Fibroblast of peridontal ligament (primary cell): ENCODE results near the gene ARHGAP22.
A peak's percentile ranks its signal among the peaks of the same experiment; 100 is the strongest.

ENCODE experiments used
- DNase-seq: peaks from one replicate; pipeline ENCODE4 v3.0.0-alpha.2; 2010; ENCODE audit errors: extremely low read depth

Gene ARHGAP22

DNA sequence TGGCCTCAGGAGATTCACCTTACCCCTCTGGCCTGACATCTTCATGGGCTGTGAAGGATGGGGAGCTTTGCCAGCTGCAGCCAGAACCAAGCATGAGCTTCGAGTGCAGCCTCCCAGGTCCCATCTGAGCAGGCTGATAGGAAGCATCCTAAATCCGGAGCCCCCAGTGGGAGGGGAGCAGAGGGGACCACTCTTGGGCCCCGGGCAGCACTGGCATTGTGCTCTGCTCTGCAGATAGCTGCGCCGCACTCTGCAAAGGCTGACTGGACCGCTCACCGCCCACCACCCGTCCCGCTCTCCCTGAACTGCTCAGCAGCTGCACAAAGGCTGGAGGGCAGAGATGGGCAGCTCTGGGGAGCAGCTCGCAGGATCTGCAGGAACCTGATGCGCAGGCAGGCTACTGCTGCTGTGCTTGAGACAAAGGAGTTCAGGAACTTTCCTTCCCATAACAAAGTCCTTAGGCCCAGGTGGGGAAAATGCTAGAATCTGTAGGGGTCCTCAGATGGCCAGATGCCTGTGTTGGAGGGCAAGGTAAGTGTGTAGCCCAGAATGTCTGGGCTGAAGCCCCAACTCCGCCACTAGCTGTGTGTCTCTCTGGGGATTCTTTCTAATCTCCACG lies 51.8 kb downstream of the ARHGAP22 start:
- no peak for DNase-seq

DNA sequence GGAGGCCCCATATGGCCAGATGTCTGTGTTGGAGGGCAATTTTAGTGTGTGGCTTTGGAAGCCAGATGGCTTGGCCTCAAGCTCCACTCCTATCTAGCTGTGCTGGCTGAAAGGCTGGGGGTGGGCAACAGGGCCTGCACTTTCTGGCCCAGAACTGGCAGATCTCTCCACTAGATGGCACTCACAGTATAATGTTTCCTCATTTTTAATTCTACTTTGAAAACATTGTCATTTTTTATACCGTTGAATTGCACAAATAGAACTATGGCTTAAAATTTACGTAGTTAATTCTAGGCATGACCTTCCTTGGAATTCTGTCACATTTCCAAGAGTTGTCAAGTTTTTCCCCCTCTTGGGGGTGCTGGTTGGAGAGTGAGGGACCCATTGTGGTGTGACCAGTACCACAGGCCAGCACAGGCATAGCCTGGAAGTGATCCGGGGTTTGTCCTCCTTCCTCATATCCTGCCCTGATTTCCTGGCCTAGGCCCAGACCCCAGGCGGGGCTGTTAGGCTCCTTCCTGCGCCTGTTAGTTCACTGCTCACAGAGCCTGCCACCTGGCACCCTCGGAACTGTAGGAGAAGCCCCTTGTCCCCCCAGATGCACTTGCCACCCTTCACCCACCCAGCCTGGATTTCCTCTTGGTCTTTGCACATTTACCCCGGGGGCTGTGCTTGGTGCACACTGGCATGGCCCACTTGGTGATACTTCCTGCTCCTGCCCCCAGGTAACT lies 52.8 kb downstream of the ARHGAP22 start:
- DNase-seq, result peak; percentile 80

DNA sequence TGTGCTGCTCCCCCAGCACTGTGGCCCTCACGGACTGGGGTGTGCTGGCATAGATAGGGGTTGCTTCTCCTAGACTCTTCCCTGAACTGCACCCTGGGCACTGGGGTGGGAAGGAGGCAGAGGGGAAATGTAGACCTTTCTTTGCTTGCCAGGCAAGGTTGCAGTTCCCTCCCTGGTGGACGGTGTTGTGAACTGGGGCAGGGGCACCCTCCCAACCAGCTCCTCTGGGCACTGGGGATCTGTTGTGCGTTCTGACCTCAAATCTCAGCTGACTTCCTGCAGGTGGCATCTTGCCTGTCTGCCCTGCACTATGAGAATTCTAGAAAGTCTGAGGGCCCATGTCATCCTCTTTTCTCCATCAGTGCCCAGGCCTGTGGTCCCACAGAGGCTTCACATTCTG lies 53.9 kb downstream of the ARHGAP22 start:
- no peak for DNase-seq

DNA sequence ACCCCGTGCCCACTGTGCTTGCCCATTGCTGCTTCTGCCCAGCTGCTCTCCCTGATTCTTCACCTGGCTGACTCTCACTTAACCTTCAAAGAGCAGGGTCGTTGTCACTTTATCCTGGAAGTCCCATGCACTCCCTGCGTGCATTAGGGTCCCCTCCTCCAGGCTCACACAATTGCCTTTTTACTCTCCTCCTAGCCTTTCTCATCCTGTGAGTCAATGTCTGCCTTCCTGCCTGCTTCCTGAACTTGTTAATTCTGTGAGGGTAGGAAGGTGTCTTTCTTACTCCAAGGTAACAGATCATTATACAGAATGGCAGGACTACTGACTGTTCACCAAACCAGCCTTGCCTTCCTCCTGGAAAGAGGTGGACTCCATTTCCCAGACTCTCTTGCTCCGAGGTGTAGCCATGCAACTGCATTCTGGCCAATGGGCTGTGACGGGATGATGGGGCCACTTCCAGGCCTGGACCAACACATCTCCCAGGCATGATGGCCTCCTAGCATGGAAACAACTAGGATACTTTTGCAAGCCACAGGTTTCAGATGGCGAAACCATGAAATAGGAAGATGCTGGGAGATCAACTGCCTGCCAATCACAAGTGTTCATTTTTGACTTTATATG lies 54.7 kb downstream of the ARHGAP22 start:
- DNase-seq, result no peak

DNA sequence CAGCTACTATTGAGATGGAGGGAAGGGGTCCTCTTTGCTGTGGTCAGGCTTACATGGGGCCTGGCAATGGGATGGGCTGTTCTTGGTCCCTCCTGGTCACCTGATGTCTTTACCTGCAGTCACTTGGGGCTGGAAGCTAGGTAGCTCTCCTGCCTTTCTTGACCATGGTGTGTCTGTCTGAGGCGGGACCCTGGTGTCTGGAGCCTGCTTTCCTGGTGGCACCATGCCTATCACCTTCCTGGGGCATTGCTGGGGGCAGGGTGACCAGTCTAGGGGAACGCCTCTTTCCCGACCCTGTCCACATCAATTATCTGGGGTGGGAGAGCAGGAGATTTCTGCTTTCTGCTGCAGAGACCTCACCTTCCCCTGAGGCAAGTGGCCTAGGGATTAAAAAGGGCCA lies 55.6 kb downstream of the ARHGAP22 start:
- no peak for DNase-seq

DNA sequence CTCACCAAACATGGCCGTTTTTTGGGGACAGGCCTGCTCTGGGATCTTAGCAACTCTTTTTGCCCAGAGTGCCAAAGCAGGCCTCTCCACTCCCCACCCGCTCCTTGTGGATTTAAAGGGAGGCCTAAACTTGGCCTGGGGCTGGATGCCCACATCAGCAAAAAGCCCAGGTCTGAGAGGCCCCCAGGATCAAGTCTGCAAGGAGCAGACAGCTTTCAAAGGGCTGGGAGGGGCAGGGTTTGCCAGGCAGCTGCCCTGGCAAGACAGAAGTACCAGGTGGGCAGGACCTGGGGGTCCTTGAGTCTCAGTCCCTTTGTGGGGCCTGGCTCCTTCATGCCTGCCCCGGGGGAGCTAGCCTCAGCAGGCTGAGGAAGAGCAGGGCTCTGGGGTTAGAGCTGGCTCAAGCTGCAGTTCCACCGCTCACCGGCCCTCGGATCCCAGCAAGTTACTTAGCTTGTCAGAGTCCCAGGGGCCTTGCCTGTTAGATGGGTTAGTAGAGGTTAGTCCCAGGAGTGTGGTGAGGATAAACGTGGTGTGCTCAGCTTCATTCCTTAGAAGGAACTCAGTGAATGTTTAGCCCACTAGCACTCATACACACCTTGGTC lies 56.2 kb downstream of the ARHGAP22 start:
- no peak for DNase-seq

DNA sequence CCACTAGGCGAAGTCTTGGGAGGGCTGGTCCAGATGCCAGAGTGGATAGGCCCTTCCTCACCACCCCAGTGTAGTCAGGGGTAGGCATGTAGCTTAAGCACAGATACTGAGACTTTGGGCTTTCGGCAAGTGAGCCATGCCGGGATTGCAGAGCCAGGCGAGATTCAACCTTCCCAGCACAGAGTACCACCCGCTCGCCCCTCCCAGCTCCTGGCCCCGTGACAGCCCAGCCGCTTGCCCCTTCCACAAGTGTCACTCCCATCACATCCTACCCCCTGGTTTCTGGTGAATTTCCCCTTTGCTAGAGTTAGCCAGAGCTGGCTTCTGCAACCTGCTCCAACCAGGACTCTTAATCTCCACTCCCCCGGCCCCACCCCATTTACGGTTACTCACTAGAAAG lies 56.9 kb downstream of the ARHGAP22 start:
- DNase-seq, result no peak

DNA sequence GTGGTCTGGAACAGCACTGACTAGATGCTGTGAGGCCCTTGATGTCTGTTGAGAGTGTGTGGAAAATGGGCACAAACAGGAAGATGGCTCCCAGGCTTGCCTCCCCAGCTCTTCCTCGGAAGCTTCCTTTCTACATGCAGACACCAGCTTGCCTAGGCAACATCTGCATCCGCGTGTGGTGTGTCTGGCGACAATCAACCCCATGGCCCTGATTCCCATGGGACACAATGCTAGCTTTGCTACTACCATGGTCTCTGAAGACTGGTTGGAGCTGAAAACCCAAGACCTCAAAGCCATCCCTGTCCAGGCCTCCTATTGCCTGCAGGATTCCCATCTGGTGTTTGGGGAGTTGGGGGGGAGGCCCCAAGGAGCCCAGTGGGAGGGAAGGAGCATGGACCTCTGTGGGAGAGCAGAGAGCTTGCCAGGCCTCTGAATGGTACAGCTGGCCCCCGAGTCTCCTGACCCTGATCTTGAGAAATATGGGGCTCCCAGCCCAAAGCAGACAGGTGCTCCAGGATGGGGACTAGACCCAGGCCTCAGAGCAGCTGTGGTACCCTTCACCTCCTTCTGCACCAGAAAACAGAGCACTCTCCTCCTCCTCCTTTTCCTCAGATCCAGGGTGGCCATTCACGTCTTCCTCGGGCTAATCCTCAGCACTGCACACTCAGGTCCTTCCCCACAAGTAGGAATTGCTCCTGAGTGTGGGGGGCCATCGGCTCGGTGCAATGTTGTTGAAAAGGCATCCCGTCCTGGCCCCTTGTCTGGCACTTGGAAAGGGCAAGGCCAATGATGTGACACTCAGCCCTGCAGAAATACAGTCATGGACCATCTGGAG lies 57.6 kb downstream of the ARHGAP22 start:
- DNase-seq, result no peak

DNA sequence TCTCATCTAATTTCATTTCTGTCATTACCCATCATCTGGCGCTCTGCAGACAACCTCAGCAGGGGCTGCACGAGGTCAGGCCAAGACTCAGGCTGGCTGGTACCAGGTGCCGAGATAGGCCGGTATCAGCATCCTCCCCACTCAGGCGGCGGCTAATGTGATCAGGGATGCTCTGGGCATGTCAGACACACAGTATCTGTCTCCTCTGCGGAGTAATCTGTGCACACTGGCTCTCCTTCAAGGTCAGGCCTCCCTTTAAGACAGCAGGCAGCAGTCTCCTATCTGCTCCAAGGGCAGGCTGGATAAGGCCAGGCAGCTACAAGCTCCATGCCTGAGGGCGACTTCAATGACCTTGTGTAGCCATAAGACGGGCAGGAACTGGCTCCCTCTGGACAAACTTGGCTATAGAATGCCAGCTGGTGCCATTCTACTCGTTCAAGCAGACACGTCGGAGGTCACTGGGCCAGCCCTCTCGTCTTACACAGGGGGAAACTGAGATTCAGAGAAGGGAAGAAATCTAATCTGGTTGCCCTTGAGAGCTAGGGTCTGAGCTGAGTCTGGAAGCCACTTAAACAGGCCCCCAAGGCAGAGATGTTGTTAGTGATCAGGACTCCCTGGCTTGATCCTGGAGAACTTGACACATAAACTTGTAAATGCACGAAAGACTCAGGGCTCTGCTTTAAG lies 59.3 kb downstream of the ARHGAP22 start:
- DNase-seq, result no peak

DNA sequence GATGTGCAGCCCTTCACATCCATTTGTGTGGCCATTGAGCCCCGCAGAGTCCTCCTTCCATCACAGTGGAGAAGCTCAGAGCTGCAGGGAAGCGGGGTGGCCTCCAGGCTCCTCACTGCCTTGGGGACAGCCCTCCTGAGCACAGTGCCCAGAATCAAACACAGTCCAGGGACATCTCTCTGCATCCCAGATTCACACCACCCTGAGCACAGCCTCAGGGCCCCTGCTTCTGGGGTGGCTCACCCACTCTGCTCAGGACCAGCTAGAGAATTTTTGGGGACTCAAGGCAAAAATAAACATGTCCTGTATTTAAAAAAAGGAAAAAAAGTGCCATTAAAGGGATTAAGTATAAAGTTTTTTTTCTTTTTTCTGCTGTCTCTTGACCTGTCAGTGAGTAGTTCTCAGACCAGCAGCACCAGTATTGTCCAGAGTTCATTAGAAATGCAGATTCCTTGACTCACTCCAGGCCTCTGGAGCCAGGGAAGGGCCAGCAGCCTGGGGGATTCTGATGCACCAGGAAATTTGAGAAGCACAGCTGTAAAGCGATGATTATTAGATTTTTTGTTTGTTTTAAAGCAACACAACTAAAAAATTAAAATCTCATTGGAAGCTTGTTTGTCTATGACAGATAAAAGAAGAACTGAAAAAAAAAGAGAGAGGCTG lies 61.6 kb downstream of the ARHGAP22 start:
- no peak for DNase-seq

DNA sequence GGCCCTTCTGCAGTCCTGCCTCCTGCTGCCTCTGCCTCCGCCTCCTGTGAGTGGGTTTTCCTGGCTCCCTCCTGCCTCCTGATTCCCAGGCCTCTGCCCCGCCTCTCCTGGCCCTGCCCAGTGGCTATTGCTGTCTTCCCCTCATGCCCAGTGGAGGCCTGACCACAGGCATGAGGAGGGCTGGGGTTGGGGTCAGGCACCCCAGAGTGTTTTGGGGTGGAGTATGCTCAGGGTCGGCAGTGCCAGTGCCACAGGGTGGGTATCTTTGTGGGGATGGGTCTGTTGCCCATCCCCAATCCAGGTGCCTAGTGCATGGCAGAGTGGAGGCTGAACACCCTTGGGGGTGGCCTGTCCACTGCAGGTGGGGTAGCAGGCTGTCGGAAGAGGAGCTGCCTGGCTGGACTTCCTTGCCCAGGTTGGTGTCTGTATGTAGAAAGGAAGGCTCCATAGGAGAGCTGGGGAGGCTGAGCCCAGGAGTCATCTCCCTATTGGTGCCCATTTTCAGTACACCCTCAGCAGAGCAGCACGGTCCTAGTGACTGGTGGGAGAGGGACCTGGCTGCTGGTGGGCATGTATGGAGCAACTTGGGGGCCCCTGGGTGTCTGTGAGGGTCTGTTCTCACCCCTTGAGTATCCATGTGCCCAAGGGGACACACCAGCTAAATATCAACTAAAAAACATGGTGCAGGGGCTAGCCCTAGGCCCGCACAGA lies 62.2 kb downstream of the ARHGAP22 start:
- DNase-seq, result no peak

DNA sequence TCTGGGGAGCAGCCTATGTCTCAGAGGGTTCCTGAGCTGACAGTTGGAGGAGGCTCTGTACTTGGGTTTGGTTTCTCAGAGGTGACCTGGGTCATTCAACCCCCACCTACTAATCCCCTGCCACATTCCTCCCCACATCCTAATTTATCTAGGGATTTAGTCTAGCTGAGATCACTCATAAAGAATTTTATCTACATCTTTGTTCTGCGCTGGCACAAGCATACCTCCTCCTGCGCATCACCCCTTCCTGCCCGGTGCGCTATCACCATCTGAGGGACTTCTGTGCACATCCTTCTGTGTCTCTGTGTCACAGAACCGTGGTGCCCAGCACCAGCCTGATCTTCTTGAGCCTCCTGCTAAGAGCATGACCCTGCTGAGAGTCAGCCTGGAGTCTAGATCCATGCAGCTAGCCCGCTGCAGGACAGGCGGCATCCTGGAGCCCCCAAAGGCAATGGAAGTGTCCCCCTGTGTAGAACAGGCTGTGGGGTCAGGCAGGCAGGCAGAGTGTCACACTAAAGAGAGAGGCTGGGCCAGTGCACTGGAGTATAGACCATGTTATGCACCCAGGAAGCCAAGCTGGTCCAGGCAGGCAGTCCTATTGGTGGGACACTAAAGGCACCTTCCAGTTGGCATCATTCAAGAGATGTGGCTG lies 63.6 kb downstream of the ARHGAP22 start:
- no peak for DNase-seq

DNA sequence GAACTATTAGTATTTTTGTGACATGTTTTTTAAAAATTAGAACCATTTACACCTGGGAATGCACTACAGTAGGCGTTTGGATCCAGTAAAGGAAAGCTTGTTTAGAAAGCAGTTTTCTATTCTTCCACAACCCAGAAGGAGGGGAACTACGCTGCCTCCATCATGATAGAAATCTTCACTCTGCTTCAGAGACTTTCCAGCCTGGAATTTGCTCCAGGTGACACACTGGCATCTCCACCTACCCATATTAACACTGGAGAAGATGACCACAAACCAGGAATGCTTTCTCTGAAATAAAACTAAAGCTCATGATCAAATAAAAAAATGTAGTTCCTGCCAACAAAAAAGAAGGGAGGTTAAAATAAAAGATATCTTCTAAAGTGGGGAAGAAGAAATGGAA lies 66.3 kb downstream of the ARHGAP22 start:
- DNase-seq, result no peak

DNA sequence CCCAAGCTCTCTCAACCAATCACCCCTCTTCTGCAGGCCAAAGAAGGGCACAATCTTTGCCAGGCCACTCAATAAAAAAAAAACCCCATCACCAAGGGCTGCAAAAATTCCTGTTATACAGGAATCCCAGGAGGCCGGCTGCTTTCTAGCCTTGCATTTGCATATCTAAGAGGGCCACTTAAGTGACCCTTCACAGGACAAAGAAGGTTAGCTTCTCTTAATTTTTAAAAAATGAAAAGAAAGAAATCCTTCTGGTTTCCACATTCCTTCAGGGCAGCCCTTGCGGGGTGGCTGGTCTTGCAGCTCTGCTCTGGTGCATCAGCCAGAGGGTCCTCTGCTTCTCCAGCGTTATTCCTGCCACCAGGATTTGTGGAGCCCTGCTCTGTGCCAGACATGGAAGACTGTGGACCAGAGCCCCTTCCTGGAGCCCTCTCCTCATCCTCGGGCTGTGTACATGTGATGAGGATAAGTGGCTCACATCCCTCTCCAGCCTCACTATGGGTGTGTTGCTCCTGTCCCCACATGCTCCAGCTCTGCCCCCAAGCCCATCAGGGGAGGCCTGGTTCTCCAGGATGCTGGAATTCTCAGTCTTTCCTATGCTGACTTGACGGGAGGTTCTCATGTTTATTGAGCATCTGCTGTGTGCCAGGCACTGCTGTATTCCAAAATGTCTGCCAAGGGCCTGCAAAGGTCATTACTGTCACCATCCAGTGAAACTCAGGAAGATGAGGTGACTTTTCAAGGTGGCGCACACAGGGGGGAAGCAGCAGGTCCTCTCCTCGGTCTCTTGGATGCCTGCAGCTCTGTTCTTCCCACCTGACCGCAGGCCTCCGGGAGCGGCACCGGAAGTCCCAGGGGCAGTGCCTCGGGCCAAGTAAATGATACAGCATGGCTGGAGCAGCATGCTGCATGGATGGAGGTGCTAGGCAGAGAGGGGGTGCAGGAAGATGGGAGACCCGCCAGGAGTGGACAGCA lies 67.7 kb downstream of the ARHGAP22 start:
- no peak for DNase-seq

DNA sequence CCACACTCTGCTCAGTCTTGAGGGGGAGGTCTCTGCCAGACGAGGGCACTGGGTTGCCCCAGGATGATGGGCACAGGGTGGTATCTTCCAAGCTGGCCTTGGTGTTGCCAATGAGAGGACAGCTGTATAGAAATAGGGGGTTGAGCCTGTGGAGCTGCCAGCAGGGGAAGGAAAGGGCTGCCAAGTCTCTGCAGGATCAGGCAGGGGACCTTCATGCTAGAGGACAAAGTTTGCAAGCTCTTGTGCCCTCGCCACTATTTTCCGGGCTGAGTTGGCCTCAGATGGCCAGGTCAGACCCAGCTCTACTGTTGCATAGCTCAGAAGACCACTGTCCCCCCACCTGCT lies 68.7 kb downstream of the ARHGAP22 start:
- DNase-seq, result no peak

DNA sequence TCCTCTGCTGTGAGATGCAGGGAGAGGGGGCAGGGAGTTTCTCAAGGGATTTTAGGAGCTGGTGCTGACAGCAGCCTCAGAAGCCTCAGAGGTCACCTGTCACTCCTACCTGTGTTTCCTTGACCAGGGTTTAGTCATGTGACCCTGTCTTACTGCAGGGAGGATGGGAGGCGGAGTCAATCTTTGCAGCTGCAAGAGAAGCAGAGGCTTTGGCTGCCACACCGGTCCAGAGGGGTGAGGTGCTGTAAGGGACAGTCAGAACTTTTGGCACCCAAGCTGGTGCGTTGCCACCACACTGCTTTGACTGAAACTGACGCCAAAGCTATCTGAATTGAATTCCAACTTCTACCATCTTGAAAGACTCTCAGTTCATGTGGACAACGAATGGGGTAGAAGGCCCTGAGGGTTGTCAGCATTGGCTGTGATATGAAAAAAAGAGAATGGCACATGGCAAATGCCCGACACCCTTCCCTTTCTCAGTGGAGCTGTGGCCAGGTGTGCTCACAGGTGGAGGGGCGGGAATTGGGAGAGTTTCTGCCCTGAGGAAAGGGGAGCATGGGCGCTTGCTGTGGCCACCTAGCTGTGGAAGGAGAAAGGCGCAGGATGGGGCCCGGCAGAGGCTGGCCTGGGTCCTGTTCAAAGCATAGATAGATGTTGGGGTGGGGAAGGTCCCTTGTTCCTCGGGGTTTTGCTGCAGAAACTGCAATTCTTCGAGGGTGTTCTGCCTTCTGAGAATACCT lies 69.3 kb downstream of the ARHGAP22 start:
- DNase-seq, result no peak

DNA sequence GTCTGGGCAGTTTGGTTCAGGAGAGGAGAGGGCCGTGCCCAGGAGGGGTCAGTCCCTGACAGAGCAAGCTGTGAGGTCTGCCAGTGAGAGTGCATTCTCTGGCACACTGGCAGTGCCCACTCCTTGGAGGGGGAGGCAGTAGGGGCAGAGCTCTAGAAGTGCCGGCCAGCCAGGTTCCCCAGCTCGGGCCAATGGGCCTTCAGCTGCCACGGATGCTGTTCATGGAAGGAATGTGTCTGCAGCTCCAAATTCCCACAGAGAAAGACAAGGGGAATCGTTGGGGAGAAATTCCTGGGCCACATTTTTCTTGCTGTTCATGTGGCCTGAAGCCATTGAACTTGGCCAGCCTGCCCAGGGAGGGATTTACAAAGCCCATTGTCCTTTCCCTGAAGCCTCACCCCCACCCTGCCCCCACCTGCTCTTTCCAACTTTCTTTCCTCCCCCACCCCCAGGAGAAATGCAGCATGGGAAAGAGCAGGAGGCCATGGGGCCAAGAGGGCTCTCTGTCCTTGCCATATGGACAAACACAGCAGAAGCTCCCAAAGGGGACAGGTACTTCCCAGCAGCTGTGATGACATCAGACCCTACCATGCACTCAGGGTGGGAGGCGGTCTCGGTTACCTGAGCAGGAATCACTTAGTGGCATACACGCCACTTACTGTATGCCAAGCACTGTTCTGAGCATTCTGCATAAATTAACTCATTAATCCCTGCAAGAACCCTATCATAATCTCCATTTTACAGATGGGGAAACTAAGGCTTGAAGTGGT lies 70.7 kb downstream of the ARHGAP22 start:
- no peak for DNase-seq
